Fibroblast of lung (primary cell): ENCODE results near the gene CACNA1S.

ENCODE experiments used
- EZH2 ChIP-seq: IDR thresholded peaks from 2 replicates; pipeline ENCODE4 v1.5.1; 2012; ENCODE audit warnings: low read length, control low read depth, mild to moderate bottlenecking; ENCODE audit errors: missing control alignments
- TF ChIP-seq, protein P1 (sequence below), 2 donors: IDR thresholded peaks in 1 of 2; conservative IDR thresholded peaks in 1 of 2; 1 replicate in 1 of 2; 2 replicates in 1 of 2; pipeline ENCODE4 v1.5.1; 2011 to 2012; ENCODE audit warnings: low read length in 2 of 2, control low read depth in 1 of 2, inconsistent platforms in 1 of 2, low read depth in 1 of 2, mild to moderate bottlenecking in 1 of 2

DNA sequence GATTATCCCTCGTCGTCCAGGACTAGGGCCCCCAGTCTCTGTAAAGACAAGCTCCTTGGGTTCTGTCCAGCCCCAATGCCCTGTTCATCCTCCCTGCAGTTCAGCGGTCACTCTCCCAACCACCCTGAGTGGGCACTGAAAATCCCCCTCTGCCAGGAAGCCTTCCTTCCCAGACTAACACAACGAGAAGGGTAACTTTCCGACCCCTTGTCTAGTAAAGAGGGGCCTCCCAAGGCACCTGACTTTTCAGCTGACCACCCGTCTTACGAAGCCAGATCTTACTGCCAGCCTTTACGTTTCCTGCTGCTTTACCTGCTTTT lies 28.7 kb upstream of the CACNA1S start:
- TF ChIP-seq, protein P1, sequence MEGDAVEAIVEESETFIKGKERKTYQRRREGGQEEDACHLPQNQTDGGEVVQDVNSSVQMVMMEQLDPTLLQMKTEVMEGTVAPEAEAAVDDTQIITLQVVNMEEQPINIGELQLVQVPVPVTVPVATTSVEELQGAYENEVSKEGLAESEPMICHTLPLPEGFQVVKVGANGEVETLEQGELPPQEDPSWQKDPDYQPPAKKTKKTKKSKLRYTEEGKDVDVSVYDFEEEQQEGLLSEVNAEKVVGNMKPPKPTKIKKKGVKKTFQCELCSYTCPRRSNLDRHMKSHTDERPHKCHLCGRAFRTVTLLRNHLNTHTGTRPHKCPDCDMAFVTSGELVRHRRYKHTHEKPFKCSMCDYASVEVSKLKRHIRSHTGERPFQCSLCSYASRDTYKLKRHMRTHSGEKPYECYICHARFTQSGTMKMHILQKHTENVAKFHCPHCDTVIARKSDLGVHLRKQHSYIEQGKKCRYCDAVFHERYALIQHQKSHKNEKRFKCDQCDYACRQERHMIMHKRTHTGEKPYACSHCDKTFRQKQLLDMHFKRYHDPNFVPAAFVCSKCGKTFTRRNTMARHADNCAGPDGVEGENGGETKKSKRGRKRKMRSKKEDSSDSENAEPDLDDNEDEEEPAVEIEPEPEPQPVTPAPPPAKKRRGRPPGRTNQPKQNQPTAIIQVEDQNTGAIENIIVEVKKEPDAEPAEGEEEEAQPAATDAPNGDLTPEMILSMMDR (conservative IDR thresholded peaks at IDR 0.05 in 1 of 2, IDR thresholded peaks at IDR 0.05 in 1 of 2; ENCODE audit: low read depth in 1 of 2, low read length in 2 of 2), result no peak
- no peak for TF ChIP-seq EZH2
